Chondrocyte (in vitro differentiated cells): ENCODE measurements around the gene PLAAT4. TPM values are rescaled to one million over a fixed set of nuclear protein-coding genes. Genes with fewer than 3 reads are reported as not detected.
"Not testable (repeated sequence)": the region's sequence is repeated elsewhere in the genome, so short reads cannot be mapped to it uniquely, and the experiment has no call there.

Experiments used
- DNase-seq: peaks from one replicate; pipeline ENCODE4 v3.0.0; 2021; ENCODE audit warnings: mixed read lengths, low spot score
- H3K27ac Mint-ChIP-seq: one replicate; pipeline ENCODE4 v1.8.0; 2021; ENCODE audit warnings: mild to moderate bottlenecking, moderate library complexity, mixed read lengths; ENCODE audit not compliant: unreplicated experiment
- H3K27me3 Mint-ChIP-seq: 2 replicates; pipeline ENCODE4 v1.8.0; 2021; ENCODE audit warnings: low read depth, mixed read lengths
- H3K36me3 Mint-ChIP-seq: 2 replicates; pipeline ENCODE4 v1.8.0; 2021; ENCODE audit warnings: low read depth, mixed read lengths
- H3K4me1 Mint-ChIP-seq: 2 replicates; pipeline ENCODE4 v1.8.0; 2021; ENCODE audit warnings: low read depth, mild to moderate bottlenecking, mixed read lengths
- H3K4me3 Mint-ChIP-seq: one replicate; pipeline ENCODE4 v1.8.0; 2021; ENCODE audit warnings: mild to moderate bottlenecking, moderate library complexity, mixed read lengths; ENCODE audit not compliant: unreplicated experiment
- H3K9me3 Mint-ChIP-seq: 2 replicates; pipeline ENCODE4 v1.8.0; 2021; ENCODE audit warnings: low read depth, mixed read lengths
- CTCF ChIP-seq: fragments of 200-600 bp; sonication (generic); IDR thresholded peaks from 2 replicates; pipeline ENCODE4 v1.5.0; 2021; ENCODE audit warnings: antibody characterized with exemption, mild to moderate bottlenecking, moderate library complexity
- total RNA-seq: library from RNA; stranded (reverse); gene quantifications from 3 replicates; pipeline ENCODE4 v1.2.1, GENCODE V29; 2021

The PLAAT4 gene
- total RNA-seq, 1 donor from 2014 or later = 1.8 TPM

DNA sequence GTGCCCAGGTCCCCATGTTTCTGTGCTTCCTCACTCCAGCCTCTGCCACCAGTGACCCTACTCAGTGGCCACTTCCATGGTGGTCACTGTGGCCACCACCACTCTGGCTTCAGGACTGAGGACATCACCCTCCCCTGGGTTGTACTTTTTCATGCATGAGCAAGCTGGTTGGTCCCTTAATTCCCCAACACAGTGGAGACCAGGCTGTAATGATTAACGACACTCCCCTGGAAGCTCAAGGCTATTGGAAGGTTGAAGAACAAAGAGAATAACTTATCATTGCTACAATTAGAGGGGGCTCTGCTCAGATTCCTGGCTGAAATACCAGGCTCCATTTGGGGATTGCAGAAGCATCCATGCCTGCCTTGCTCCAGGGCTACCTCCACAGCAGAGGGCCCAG, 10.5 kb downstream of the PLAAT4 start:
- no peaks in the 10 kb centered on the region for H3K9me3 Mint-ChIP-seq
- no peaks in the 10 kb centered on the region for H3K4me1 Mint-ChIP-seq
- H3K27ac Mint-ChIP-seq = no peak overlapping the region
- H3K4me3 Mint-ChIP-seq = no peak overlapping the region
- H3K27me3 Mint-ChIP-seq = peaks cover 24% of the 10 kb centered on the region
- DNase-seq = no peak
- no peaks in the 10 kb centered on the region for H3K36me3 Mint-ChIP-seq
- no peak for TF ChIP-seq CTCF

DNA sequence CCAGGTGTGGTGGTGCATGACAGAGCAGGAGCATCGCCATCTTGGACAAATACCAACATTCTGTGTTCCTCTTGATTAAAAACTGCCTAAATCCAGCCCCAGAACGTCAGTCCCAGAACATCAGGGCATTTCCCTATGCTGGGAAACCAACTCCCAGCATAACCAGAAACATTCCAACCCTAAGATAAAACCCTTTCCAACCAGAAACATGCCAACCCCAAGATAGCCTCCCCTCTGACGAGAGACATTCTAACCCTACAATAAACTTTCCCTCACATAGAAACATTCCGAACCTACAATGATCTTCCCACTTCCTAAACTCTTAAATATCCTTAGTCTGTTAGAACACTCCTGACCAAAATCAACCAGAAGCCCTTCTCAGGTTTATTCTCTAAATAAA, 11.6 kb downstream of the PLAAT4 start:
- peaks cover 20% of the 10 kb centered on the region for H3K27me3 Mint-ChIP-seq
- H3K36me3 Mint-ChIP-seq = no peaks in the 10 kb centered on the region
- H3K27ac Mint-ChIP-seq = no peak overlapping the region
- no peaks in the 10 kb centered on the region for H3K9me3 Mint-ChIP-seq
- no peak for DNase-seq
- no peak overlapping the region for H3K4me3 Mint-ChIP-seq
- TF ChIP-seq CTCF = no peak
- no peaks in the 10 kb centered on the region for H3K4me1 Mint-ChIP-seq

DNA sequence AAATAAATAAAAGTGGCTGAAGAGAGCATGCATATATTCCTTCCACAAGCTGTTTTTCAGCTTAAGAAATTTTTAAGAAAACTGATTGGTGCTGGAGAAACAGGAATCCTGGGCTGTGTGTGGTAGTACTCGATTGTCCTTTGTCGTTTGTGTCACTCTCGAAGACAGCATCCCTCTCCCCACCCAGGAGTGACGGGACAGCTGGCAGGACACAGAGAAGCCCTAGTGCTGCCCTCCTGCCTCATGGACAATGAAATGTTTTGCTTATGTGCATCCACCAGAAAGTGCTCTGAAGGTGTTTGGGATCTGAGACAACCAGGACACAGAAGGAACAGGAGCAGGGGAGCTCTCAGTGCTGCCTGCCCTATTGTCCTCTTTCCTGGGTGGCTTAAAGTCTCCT, 12.8 kb downstream of the PLAAT4 start:
- H3K27me3 Mint-ChIP-seq = peaks cover 10% of the 10 kb centered on the region
- H3K4me1 Mint-ChIP-seq = peaks cover 4% of the 10 kb centered on the region
- no peak for TF ChIP-seq CTCF
- DNase-seq = no peak
- no peaks in the 10 kb centered on the region for H3K36me3 Mint-ChIP-seq
- H3K4me3 Mint-ChIP-seq = no peak overlapping the region
- no peak overlapping the region for H3K27ac Mint-ChIP-seq
- no peaks in the 10 kb centered on the region for H3K9me3 Mint-ChIP-seq

GRCh38 chr11:63550156-63550700, 13.6 kb downstream of the PLAAT4 start:
- not testable (repeated sequence) for H3K27me3 Mint-ChIP-seq, H3K4me1 Mint-ChIP-seq, H3K36me3 Mint-ChIP-seq, H3K4me3 Mint-ChIP-seq, H3K9me3 Mint-ChIP-seq, DNase-seq, H3K27ac Mint-ChIP-seq

- H3K4me1 Mint-ChIP-seq = peaks cover 4% of the 10 kb centered on the region
- H3K9me3 Mint-ChIP-seq = no peaks in the 10 kb centered on the region
- no peaks in the 10 kb centered on the region for H3K36me3 Mint-ChIP-seq
- no peak overlapping the region for H3K27ac Mint-ChIP-seq
- TF ChIP-seq CTCF = no peak
- H3K4me3 Mint-ChIP-seq = no peak overlapping the region
- no peak for DNase-seq
- H3K27me3 Mint-ChIP-seq = peaks cover 17% of the 10 kb centered on the region
These were observed 14.7 kb downstream of the PLAAT4 start for GRCh38 chr11:63551091-63551888.

- H3K36me3 Mint-ChIP-seq = no peaks in the 10 kb centered on the region
- no peak overlapping the region for H3K4me3 Mint-ChIP-seq
- H3K9me3 Mint-ChIP-seq = no peaks in the 10 kb centered on the region
- peaks cover 4% of the 10 kb centered on the region for H3K4me1 Mint-ChIP-seq
- DNase-seq = no peak
- no peak overlapping the region for H3K27ac Mint-ChIP-seq
- no peak for TF ChIP-seq CTCF
- H3K27me3 Mint-ChIP-seq = peaks cover 23% of the 10 kb centered on the region
These were observed 15.3 kb downstream of the PLAAT4 start for GRCh38 chr11:63551889-63552266.
